Ishikawa (cell line): ENCODE results near the gene PTPRN2.

Source experiments
- CEBPB ChIP-seq: IDR thresholded peaks from 2 replicates; pipeline ENCODE4 v1.6.1; 2012
- CREB1 ChIP-seq: IDR thresholded peaks from 2 replicates; pipeline ENCODE4 v1.6.1; 2012; ENCODE audit warnings: low read depth
- EGR1 ChIP-seq: IDR thresholded peaks from 2 replicates; pipeline ENCODE4 v1.6.1; 2012
- EP300 ChIP-seq: IDR thresholded peaks from 2 replicates; pipeline ENCODE4 v1.6.1; 2012; ENCODE audit warnings: borderline replicate concordance
- FOXM1 ChIP-seq: IDR thresholded peaks from 2 replicates; pipeline ENCODE4 v1.6.1; 2012; ENCODE audit warnings: low read depth, borderline replicate concordance
- NFIC ChIP-seq: IDR thresholded peaks from 2 replicates; pipeline ENCODE4 v1.6.1; 2012
- RAD21 ChIP-seq: IDR thresholded peaks from 2 replicates; pipeline ENCODE4 v1.6.1; 2012; ENCODE audit warnings: low read depth
- TAF1 ChIP-seq: IDR thresholded peaks from 2 replicates; pipeline ENCODE4 v1.6.1; 2012; ENCODE audit warnings: low read depth, mild to moderate bottlenecking
- TCF12 ChIP-seq: IDR thresholded peaks from 2 replicates; pipeline ENCODE4 v1.6.1; 2012; ENCODE audit warnings: low read depth
- TEAD4 ChIP-seq: IDR thresholded peaks from 2 replicates; pipeline ENCODE4 v1.6.1; 2012
- YY1 ChIP-seq: IDR thresholded peaks from 2 replicates; pipeline ENCODE4 v1.6.1; 2012; ENCODE audit warnings: low read depth
- ZBTB7A ChIP-seq: IDR thresholded peaks from 2 replicates; pipeline ENCODE4 v1.6.1; 2012; ENCODE audit warnings: low read depth
- TF ChIP-seq, protein P1 (sequence below): IDR thresholded peaks from 2 replicates; pipeline ENCODE4 v1.6.1; 2012
- TF ChIP-seq, protein P2 (sequence below): IDR thresholded peaks from 2 replicates; pipeline ENCODE4 v1.6.1; 2012; ENCODE audit warnings: low read depth, mild to moderate bottlenecking
- TF ChIP-seq, protein P3 (sequence below): IDR thresholded peaks from 2 replicates; pipeline ENCODE4 v1.6.1; 2012

Gene PTPRN2

DNA sequence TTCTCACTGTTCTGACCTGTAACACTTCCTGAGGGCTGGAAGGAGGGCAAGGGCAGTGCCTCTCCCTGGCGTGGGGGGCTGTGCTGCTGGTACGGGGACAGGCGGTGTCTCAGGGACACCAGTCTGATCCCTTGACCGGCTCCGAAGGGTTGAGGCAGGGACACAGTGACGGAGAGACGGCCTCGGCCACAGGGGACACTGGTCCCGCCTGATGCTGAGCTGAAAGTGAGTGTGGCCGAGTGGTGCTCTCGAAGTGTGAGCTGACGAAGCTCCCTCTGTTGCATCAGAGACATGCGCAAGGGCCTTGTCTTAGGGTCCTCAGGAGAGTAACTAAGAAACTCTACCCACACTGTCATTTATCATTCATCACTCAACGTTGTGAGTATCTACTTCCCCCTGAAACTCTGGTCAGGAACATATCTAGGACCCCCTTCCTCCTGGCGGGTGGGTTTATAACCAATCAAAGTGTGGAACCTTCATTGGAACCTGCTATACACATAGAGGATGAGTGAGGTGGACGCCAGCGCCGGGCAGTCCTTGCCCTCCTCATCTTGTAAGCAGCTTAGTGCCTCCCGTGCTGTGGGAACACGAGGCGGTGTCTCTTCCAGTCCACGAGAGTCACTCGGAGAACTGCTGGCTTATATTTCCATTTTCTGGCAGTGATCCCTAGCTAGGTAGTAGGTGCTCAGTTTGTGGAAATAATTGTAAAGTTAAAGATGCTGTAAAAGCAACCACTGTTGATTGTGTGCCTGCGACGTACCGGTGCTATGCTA lies 967.7 kb downstream of the PTPRN2 start:
- no peak for TF ChIP-seq NFIC
- TF ChIP-seq ZBTB7A = no peak
- TF ChIP-seq, protein P1, sequence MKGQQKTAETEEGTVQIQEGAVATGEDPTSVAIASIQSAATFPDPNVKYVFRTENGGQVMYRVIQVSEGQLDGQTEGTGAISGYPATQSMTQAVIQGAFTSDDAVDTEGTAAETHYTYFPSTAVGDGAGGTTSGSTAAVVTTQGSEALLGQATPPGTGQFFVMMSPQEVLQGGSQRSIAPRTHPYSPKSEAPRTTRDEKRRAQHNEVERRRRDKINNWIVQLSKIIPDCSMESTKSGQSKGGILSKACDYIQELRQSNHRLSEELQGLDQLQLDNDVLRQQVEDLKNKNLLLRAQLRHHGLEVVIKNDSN = no peak
- no peak for TF ChIP-seq TCF12
- TF ChIP-seq YY1 = no peak
- no peak for TF ChIP-seq TEAD4

DNA sequence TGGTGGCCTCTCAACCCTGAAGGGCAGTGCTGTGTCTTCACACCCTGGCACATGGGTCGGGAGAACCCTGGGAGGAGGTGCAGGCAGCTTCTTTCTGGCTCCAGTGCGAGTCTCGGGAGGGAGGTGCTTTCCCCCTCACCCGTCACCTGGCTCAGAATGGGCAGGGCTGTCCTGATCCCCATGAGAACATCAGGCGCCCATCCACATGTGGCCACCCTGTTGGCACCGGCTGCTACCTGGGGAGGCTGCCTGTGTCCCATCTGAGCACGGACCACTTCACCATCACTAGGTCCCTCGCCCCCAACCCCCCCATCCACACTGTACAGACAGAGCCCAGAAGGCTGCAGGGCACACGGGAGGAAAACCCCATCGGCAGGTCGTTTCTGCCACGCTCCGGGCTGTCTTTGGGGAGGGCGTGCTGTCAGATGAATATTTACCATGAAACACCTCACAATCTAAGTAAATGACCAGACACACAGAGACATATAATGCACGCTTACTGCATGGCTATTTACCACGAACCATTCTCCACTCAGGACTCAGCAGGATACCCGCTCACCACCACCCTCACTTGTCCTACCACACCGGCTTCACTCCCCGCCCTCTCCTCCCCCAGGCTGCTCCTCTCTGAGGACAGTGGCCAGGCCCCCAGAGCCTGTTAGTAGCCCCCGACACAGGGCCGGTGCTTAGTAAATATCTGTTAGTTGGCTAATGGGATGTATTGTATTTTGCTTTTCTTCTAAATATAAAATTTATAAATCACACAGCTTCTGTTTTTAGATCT lies 968.6 kb downstream of the PTPRN2 start:
- TF ChIP-seq FOXM1 (no peak), EGR1 (no peak), ZBTB7A (no peak), RAD21 (no peak), YY1 (no peak), CREB1 (no peak), TEAD4 (no peak), NFIC (no peak), EP300 (no peak), TCF12 (no peak), CEBPB (no peak), TAF1 (no peak)
- TF ChIP-seq, protein P2, sequence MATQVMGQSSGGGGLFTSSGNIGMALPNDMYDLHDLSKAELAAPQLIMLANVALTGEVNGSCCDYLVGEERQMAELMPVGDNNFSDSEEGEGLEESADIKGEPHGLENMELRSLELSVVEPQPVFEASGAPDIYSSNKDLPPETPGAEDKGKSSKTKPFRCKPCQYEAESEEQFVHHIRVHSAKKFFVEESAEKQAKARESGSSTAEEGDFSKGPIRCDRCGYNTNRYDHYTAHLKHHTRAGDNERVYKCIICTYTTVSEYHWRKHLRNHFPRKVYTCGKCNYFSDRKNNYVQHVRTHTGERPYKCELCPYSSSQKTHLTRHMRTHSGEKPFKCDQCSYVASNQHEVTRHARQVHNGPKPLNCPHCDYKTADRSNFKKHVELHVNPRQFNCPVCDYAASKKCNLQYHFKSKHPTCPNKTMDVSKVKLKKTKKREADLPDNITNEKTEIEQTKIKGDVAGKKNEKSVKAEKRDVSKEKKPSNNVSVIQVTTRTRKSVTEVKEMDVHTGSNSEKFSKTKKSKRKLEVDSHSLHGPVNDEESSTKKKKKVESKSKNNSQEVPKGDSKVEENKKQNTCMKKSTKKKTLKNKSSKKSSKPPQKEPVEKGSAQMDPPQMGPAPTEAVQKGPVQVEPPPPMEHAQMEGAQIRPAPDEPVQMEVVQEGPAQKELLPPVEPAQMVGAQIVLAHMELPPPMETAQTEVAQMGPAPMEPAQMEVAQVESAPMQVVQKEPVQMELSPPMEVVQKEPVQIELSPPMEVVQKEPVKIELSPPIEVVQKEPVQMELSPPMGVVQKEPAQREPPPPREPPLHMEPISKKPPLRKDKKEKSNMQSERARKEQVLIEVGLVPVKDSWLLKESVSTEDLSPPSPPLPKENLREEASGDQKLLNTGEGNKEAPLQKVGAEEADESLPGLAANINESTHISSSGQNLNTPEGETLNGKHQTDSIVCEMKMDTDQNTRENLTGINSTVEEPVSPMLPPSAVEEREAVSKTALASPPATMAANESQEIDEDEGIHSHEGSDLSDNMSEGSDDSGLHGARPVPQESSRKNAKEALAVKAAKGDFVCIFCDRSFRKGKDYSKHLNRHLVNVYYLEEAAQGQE = no peak
- TF ChIP-seq, protein P3, sequence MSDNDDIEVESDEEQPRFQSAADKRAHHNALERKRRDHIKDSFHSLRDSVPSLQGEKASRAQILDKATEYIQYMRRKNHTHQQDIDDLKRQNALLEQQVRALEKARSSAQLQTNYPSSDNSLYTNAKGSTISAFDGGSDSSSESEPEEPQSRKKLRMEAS = no peak
- TF ChIP-seq, protein P1 = no peak

DNA sequence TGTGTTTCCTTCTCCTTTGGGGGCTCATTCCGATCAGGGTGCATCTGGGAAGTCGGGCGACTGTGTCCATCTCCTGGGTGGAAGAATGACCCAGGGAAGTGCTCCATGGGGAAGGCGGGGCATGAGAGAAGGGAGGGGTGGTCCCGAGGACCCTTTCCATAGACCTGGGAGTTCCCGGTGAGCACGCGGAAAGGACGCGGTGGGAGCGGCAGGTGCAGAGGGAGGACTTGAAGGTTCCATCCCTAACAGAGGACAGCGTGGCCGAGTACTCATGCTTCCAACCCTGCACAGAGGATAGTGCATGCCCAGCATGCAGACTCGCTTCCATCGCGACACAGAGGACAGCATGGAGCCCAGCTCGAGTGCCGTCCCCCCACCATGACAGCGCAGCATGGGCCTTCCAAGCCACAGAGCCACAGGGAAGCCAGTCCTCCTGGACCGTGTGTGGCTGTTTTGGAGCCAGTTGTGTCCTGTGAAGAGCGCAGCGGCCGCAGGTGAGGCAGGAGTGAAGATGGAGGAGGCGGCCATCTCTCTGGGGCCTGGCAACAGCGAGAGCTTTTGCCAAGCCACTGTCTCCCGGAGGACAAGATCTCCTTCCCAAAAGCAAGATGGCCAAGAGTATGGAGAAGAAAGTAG lies 969.4 kb downstream of the PTPRN2 start:
- no peak for TF ChIP-seq ZBTB7A
- TF ChIP-seq TEAD4 = no peak
- TF ChIP-seq, protein P2 = no peak
- TF ChIP-seq RAD21 = no peak
- no peak for TF ChIP-seq CREB1
- TF ChIP-seq YY1 = no peak
- TF ChIP-seq CEBPB = no peak
- TF ChIP-seq, protein P1 = no peak
- no peak for TF ChIP-seq TAF1
- TF ChIP-seq EGR1 = no peak
- TF ChIP-seq, protein P3 = no peak
- no peak for TF ChIP-seq NFIC
- no peak for TF ChIP-seq FOXM1
- TF ChIP-seq EP300 = no peak
- TF ChIP-seq TCF12 = no peak

DNA sequence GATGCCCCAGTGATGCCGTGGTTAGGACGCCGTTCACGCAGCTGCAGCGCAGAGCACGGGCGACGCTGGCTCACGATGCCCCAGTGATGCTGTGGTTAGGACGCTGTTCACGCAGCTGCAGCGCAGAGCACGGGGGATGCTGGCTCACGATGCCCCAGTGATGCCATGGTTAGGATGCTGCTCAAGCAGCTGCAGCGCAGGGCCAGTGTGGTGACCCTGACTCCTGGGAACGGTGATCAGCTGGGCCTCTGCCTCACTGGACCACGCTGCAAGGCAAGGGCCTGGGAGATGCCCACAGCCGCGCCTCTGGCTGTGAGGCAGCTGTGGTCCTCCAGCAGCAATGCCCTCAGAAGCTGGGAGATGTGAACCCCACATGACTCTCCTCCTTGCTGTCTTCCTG lies 970.2 kb downstream of the PTPRN2 start:
- TF ChIP-seq FOXM1 = no peak
- TF ChIP-seq CREB1 = no peak
- no peak for TF ChIP-seq RAD21
- TF ChIP-seq EGR1 = no peak
- TF ChIP-seq NFIC = no peak
- TF ChIP-seq, protein P2 = no peak
- TF ChIP-seq ZBTB7A = no peak
- no peak for TF ChIP-seq TEAD4
- no peak for TF ChIP-seq TCF12
- no peak for TF ChIP-seq TAF1
- no peak for TF ChIP-seq EP300
